Coronary artery (tissue), 2 donors: ENCODE data around the gene CEP83.

Experiments
- DNase-seq: peaks from one replicate; pipeline ENCODE4 v3.0.0-alpha.2; 2017; ENCODE audit warnings: low spot score
- H3K27ac ChIP-seq, 2 donors: fragments of 200-600 bp; sonication (generic); one replicate each; pipeline ENCODE4 v1.5.1; 2016 to 2019
- H3K4me3 ChIP-seq: fragments of 200-600 bp; sonication (generic); 2 replicates; pipeline ENCODE4 v1.5.1; 2016; ENCODE audit warnings: mild to moderate bottlenecking, moderate library complexity
- TF ChIP-seq, protein P1 (sequence below): fragments of 200-600 bp; sonication (generic); IDR thresholded peaks from one replicate; pipeline ENCODE4 v1.5.1; 2019; ENCODE audit warnings: antibody characterized with exemption

CEP83 gene

DNA sequence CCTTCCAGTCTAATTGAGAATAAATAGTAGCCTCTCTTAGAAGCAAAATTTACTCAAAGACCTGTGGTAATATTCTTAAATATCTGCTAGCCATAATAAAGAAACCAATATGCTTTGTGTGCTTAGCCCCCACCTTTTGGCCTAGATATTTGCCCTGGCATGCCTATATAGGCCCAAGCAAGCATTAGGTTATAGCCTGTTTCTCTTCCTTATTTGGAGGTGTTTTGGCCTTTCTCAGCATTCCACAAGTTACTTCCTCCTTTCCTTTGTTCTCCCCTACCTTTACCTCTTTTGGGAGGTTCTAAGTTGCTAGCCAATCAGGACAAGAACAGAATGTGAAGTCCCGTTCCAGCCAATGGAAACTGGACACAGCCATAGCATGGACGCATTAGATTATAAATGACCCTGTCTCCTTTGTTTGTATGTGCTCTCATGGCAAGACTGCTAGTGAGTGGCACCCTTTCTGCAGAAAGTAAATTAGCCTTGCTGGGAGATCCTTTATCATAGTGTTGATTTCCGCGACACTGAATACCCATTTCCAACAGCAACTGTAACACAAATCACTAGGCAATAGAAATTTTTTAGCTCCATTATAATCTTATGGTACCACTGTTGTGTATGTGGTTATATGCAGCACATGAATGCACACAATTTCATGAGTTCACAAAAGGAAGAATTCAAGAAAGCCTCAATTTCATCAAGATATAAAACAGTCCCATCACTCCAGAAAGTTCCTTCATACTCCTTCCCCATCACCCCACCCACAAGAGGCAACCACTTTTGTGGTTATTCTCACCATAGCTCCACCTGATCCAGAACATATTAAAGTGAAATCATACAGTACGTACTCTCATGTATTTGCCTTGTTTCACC, 37.6 kb downstream of the CEP83 start:
- TF ChIP-seq, protein P1, sequence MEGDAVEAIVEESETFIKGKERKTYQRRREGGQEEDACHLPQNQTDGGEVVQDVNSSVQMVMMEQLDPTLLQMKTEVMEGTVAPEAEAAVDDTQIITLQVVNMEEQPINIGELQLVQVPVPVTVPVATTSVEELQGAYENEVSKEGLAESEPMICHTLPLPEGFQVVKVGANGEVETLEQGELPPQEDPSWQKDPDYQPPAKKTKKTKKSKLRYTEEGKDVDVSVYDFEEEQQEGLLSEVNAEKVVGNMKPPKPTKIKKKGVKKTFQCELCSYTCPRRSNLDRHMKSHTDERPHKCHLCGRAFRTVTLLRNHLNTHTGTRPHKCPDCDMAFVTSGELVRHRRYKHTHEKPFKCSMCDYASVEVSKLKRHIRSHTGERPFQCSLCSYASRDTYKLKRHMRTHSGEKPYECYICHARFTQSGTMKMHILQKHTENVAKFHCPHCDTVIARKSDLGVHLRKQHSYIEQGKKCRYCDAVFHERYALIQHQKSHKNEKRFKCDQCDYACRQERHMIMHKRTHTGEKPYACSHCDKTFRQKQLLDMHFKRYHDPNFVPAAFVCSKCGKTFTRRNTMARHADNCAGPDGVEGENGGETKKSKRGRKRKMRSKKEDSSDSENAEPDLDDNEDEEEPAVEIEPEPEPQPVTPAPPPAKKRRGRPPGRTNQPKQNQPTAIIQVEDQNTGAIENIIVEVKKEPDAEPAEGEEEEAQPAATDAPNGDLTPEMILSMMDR: no peak
- no peak for DNase-seq
- Histone ChIP-seq H3K4me3 (no peak overlapping the region), H3K27ac (no peak overlapping the region)

DNA sequence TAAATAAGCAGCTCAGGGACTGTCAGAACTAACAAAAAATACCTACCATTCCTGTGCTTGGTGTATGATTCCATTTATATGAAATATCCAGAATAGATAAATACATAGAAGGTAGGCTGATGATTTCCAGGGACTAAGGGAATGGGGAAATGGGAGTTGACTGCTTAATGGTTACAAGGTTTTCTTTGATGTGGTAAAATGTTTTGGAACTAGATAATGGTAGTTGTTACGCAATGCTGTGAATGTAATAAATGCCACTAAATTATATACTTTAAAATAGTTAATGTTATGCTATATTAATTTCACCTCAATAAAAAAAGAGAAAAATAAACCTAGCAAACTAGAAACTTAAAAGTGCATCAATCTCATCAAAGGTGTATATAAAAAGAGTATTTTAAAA, 41.1 kb downstream of the CEP83 start:
- no peak overlapping the region for H3K27ac ChIP-seq
- no peak overlapping the region for H3K4me3 ChIP-seq
- DNase-seq: no peak
- TF ChIP-seq, protein P1: no peak

DNA sequence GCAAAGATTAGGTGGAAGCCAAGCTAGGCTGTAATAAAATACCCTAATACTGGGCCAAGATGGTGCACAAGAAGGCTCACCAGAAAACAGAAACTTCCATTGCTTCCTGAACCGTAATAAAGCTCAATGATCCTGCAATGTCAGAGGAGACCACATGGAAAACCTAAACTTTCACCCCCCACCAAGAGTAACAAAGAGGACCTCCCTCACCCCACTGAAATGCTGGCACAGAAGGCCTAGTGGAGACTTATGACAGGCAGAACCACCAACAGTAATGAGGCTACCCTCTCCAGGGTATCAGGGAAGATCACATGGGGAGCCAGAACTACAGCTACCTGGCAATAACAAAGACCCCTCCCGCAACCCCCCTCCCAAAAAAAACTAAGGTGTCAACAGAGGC, 43.1 kb downstream of the CEP83 start:
- DNase-seq: no peak
- H3K27ac ChIP-seq: no peak overlapping the region
- no peak overlapping the region for H3K4me3 ChIP-seq
- TF ChIP-seq, protein P1: no peak

DNA sequence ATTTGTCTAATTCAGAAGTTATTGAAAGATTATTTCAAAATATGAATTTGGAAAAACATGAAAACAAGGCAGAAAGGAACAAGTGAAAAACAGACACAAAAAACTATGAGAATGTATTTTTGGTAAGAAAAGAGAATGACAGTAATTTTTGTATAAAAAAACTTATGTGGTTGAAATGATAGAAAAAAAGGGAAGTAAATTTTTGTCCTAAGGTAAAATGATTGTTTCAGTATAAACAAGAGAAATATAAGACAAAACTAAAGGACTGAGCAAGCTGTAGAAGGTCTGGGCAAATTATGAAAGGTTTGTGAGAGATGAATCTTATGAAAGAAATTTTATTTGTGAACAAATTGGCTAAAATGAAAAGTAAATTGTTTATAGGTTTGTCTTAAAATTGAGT, 44.6 kb downstream of the CEP83 start:
- H3K4me3 ChIP-seq: no peak overlapping the region
- DNase-seq: no peak
- TF ChIP-seq, protein P1: no peak
- no peak overlapping the region for H3K27ac ChIP-seq

DNA sequence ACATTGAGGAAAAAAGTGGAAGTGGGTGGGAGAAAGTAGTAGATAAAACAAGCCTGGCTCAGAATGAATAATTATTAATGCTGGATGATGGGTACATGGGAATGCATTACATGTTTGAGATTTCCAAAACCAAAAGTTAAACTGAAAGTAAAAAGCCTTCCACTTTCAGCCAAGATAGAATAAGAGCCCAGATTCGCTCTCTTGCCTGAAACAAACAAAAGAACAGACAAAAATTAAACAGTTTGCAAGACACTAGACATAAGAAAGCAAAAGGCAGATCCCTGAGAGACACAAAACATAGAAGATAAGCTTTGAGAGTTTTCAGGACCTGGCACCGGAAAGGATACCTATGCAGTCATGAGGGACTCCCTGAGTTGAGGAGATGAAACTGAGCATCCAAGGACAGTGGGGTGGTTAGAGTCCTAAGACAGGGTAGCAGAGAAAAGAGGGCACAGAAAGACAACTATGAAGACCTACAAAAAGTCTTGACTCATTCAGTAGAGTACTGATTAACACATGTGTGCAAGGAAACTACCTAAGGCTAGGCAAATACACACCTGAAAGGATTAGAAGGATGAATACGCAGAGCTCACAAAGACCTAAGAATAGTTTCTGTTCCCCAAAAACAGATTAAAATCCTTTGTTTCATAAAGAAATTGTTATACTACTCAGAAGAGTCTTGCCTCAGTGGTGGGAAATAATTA, 54.1 kb downstream of the CEP83 start:
- no peak for DNase-seq
- H3K4me3 ChIP-seq: peak overlapping the region; percentile 36
- TF ChIP-seq, protein P1: no peak
- peak overlapping the region in 1 of 2 donors; percentile 33 for H3K27ac ChIP-seq

DNA sequence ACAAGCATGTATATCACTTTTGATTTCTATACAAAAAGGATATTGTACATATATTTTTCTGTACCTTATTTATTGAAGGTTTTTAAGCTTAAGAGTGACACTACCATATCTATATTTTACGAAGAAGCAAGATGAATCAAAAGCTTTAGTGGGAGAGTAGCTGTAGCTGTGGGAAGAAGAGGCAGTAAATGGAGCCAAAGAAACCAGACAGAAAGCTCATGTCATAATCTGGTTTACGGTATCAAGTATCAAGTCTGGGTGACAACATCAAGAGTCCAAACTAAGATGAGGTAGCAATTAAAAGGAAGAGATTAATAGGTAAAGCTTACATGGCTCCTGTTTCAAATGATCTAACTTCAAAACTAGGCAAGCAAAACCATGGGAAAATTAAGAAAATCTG, 54.8 kb downstream of the CEP83 start:
- Histone ChIP-seq H3K4me3 (peak overlapping the region; percentile 36), H3K27ac (no peak overlapping the region)
- TF ChIP-seq, protein P1: no peak
- no peak for DNase-seq
